Epidermal melanocyte (primary cell): ENCODE measurements around the gene GUK1.

Source experiments
- DNase-seq: peaks from one replicate; pipeline ENCODE4 v3.0.0; 2011; ENCODE audit warnings: low spot score; ENCODE audit not compliant: insufficient read length

Gene GUK1

GRCh38 chr1:228139931-228140723 lies at the start of gene GUK1:
TSS of gene GUK1 (plus strand) at chr1:228140279. CDS start at chr1:228140303, 24 bp downstream.
- DNase-seq, result peak; percentile 96

GRCh38 chr1:228090613-228091081 lies 49.4 kb upstream of the GUK1 start:
- no peak for DNase-seq

- DNase-seq, result no peak
Observed at GRCh38 chr1:228091084-228091483, 49.0 kb upstream of the GUK1 start.

GRCh38 chr1:228092342-228093049 lies 47.6 kb upstream of the GUK1 start:
- DNase-seq, result no peak

- no peak for DNase-seq
Observed at GRCh38 chr1:228093050-228093906, 46.8 kb upstream of the GUK1 start.

GRCh38 chr1:228094432-228095016 lies 45.6 kb upstream of the GUK1 start:
- no peak for DNase-seq

- DNase-seq, result no peak
Observed at GRCh38 chr1:228095161-228095560, 44.9 kb upstream of the GUK1 start.

GRCh38 chr1:228095938-228096337 lies 44.1 kb upstream of the GUK1 start:
- DNase-seq, result no peak

GRCh38 chr1:228096416-228097332 lies 43.4 kb upstream of the GUK1 start:
- DNase-seq, result no peak

GRCh38 chr1:228097333-228098081 lies 42.6 kb upstream of the GUK1 start:
- DNase-seq, result no peak

- DNase-seq, result no peak
Observed at GRCh38 chr1:228098323-228098931, 41.7 kb upstream of the GUK1 start.

- no peak for DNase-seq
Observed at GRCh38 chr1:228099331-228099732, 40.7 kb upstream of the GUK1 start.

GRCh38 chr1:228100822-228101613 lies 39.1 kb upstream of the GUK1 start:
- no peak for DNase-seq

GRCh38 chr1:228101614-228101993 lies 38.5 kb upstream of the GUK1 start:
- DNase-seq, result no peak

GRCh38 chr1:228101994-228102790 lies 37.9 kb upstream of the GUK1 start:
- no peak for DNase-seq

GRCh38 chr1:228102791-228103620 lies 37.1 kb upstream of the GUK1 start, which contains the start of gene C1orf35:
TSS of gene C1orf35 (minus strand) at chr1:228103325. CDS start at chr1:228103227, 98 bp downstream.
- peak; percentile 98 for DNase-seq
